BLaER1 (cell line): ENCODE results near the gene PAPSS2.

ENCODE experiments used
- H3K27ac ChIP-seq: shearing (Covaris generic); formaldehyde crosslinking; 2 replicates; pipeline ENCODE4 v1.8.1; 2022
- H3K27me3 ChIP-seq: shearing (Covaris generic); formaldehyde crosslinking; 2 replicates; pipeline ENCODE4 v1.8.1; 2022
- H3K36me3 ChIP-seq: shearing (Covaris generic); formaldehyde crosslinking; 2 replicates; pipeline ENCODE4 v1.8.1; 2022
- H3K4me1 ChIP-seq: shearing (Covaris generic); formaldehyde crosslinking; 2 replicates; pipeline ENCODE4 v1.8.1; 2022
- H3K4me2 ChIP-seq: shearing (Covaris generic); formaldehyde crosslinking; 2 replicates; pipeline ENCODE4 v1.8.1; 2022
- H3K4me3 ChIP-seq: shearing (Covaris generic); formaldehyde crosslinking; 2 replicates; pipeline ENCODE4 v1.8.1; 2022
- H3K9ac ChIP-seq: shearing (Covaris generic); formaldehyde crosslinking; 2 replicates; pipeline ENCODE4 v1.8.1; 2022
- H3K9me3 ChIP-seq: shearing (Covaris generic); formaldehyde crosslinking; 2 replicates; pipeline ENCODE4 v1.8.1; 2022
- H4K20me1 ChIP-seq: shearing (Covaris generic); formaldehyde crosslinking; 2 replicates; pipeline ENCODE4 v1.8.1; 2022
- Cebpa-rat ChIP-seq: shearing (Covaris generic); IDR thresholded peaks from 2 replicates; pipeline ENCODE4 v1.8.1; 2022

PAPSS2 gene

DNA sequence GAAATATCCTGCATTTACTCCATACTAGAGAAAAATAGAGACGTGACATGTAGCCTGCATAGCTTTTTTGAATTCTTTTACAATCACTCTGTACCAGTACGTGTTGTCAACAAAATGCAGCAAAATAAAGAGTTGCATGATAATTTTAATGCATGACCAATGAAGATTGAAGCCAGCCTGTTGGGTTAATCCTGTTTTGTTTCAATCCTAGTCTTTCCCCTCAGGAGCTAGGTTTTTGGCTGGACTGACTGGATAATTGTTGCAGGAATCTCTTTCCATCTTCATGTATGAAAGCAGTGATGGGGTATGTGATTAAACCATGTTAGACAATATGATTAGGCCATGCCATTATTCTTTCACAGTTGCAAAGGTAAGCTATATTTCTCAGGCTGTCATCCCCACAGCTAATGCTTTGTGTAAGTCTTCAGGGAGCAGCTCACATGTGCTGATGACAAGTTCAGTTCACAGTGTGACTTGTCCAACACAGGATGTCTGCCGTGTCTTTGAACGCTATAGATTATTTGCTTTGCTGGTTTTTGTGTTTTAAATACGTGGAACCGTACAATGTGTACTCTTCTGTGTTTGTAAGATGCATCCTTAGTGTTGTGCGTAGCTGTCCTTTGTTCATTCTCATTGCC, 24.4 kb downstream of the PAPSS2 start:
- no peak for TF ChIP-seq Cebpa-rat
- Histone ChIP-seq H4K20me1 (no peaks in the 10 kb centered on the region), H3K9me3 (no peaks in the 10 kb centered on the region), H3K4me1 (no peaks in the 10 kb centered on the region), H3K9ac (no peak overlapping the region), H3K4me2 (no peak overlapping the region), H3K36me3 (no peaks in the 10 kb centered on the region), H3K27me3 (no peaks in the 10 kb centered on the region), H3K4me3 (no peak overlapping the region), H3K27ac (no peak overlapping the region)

- H3K4me2 ChIP-seq, result no peak overlapping the region
- no peaks in the 10 kb centered on the region for H3K9me3 ChIP-seq
- no peaks in the 10 kb centered on the region for H4K20me1 ChIP-seq
Measured at GRCh38 chr10:87685832-87686574, 26.3 kb downstream of the PAPSS2 start.

GRCh38 chr10:87691506-87692070, 31.9 kb downstream of the PAPSS2 start:
- Histone ChIP-seq H3K4me3 (no peak overlapping the region), H3K4me2 (no peak overlapping the region), H3K9ac (no peak overlapping the region), H3K27ac (no peak overlapping the region), H3K4me1 (no peaks in the 10 kb centered on the region), H4K20me1 (no peaks in the 10 kb centered on the region), H3K27me3 (no peaks in the 10 kb centered on the region), H3K9me3 (no peaks in the 10 kb centered on the region), H3K36me3 (no peaks in the 10 kb centered on the region)
- TF ChIP-seq Cebpa-rat, result no peak

More at GRCh38 chr10:87685832-87686574, 26.3 kb downstream of the PAPSS2 start:
- Histone ChIP-seq H3K4me1 (no peaks in the 10 kb centered on the region), H3K27ac (no peak overlapping the region), H3K4me3 (no peak overlapping the region), H3K27me3 (no peaks in the 10 kb centered on the region), H3K36me3 (no peaks in the 10 kb centered on the region), H3K9ac (no peak overlapping the region)
- TF ChIP-seq Cebpa-rat, result no peak

DNA sequence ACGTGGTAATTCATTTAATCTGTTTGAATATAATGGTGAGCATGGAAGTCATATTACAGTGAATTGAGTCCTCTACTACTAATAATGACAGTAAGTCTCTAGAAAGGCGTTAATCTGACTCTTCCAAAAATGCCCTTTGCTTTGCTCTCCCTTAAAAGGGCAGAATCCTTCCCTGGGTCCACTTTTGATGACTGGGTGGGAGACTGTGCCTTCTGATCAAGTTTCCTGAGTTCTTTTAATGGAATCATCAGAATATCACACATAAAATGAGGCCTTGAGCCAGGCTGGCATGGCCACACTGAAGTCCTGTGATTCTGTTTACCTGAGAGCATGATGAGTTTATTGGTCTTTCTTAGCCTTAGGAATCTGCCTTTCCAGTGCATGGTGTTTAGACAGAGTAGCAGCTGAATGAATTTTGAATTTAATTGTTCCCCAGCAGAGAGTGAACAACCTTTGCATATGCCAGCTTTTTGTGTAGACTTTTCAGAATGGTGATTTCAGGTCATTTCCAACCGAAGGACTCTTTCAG, 33.3 kb downstream of the PAPSS2 start:
- Histone ChIP-seq H3K36me3 (no peaks in the 10 kb centered on the region), H4K20me1 (no peaks in the 10 kb centered on the region), H3K27ac (no peak overlapping the region), H3K27me3 (no peaks in the 10 kb centered on the region), H3K9me3 (no peaks in the 10 kb centered on the region), H3K4me1 (no peaks in the 10 kb centered on the region), H3K4me3 (no peak overlapping the region), H3K4me2 (no peak overlapping the region), H3K9ac (no peak overlapping the region)
- TF ChIP-seq Cebpa-rat, result no peak

DNA sequence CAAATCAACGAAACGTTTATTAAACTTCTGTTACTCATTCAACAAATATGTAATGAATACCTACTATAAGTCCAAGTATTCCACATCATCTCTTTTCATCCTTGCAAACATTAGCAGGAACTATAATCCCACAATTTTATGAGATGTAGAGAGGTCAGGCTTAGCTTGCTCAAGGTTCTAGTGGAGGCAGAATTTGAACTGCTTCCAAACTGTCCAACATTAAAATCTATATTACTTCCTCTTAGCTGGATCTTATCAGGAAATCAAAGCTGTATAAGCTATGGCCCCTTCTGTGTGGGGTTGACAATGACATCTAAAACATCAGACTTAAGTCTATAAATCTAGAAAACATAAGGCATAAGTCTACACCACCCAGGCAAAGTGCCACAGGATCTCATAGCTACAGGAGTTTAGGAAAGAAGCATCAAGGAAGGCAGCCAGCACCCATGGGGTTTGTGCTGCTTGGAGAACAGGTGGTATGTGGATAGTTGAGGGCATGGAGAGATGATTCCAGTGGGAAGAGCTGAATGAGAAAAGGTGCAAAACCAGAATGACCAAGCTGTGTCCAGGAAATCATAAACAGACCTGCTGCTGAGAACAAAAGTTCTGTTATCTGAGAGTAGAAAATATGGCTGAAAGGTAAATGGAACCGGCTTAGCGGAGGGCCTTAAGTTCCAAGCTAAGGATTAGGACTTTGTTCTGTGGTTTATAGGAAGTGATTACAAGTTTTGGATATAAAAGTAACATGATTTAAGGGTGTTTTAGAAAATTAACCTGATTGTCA, 34.5 kb downstream of the PAPSS2 start:
- Histone ChIP-seq H4K20me1 (no peaks in the 10 kb centered on the region), H3K4me2 (no peak overlapping the region), H3K4me3 (no peak overlapping the region), H3K36me3 (no peaks in the 10 kb centered on the region), H3K9ac (no peak overlapping the region), H3K27me3 (no peaks in the 10 kb centered on the region), H3K4me1 (no peaks in the 10 kb centered on the region), H3K9me3 (no peaks in the 10 kb centered on the region), H3K27ac (no peak overlapping the region)
- no peak for TF ChIP-seq Cebpa-rat

GRCh38 chr10:87695074-87695473, 35.4 kb downstream of the PAPSS2 start:
- no peaks in the 10 kb centered on the region for H3K4me1 ChIP-seq
- H3K9me3 ChIP-seq, result no peaks in the 10 kb centered on the region
- H3K4me3 ChIP-seq, result no peak overlapping the region
- H3K36me3 ChIP-seq, result no peaks in the 10 kb centered on the region
- TF ChIP-seq Cebpa-rat, result no peak
- no peak overlapping the region for H3K27ac ChIP-seq
- H4K20me1 ChIP-seq, result no peaks in the 10 kb centered on the region
- no peaks in the 10 kb centered on the region for H3K27me3 ChIP-seq
- H3K9ac ChIP-seq, result no peak overlapping the region
- H3K4me2 ChIP-seq, result no peak overlapping the region

GRCh38 chr10:87696922-87697745, 37.5 kb downstream of the PAPSS2 start:
- no peak for TF ChIP-seq Cebpa-rat
- Histone ChIP-seq H3K27me3 (no peaks in the 10 kb centered on the region), H4K20me1 (no peaks in the 10 kb centered on the region), H3K9ac (no peak overlapping the region), H3K9me3 (no peaks in the 10 kb centered on the region), H3K4me3 (no peak overlapping the region), H3K36me3 (no peaks in the 10 kb centered on the region), H3K27ac (no peak overlapping the region), H3K4me1 (no peaks in the 10 kb centered on the region), H3K4me2 (no peak overlapping the region)

- no peak overlapping the region for H3K9ac ChIP-seq
- no peak for TF ChIP-seq Cebpa-rat
Measured at GRCh38 chr10:87700031-87700796, 40.5 kb downstream of the PAPSS2 start.

More at GRCh38 chr10:87700031-87700796, 40.5 kb downstream of the PAPSS2 start:
- H3K4me2 ChIP-seq, result no peak overlapping the region
- H3K4me3 ChIP-seq, result no peak overlapping the region
- H3K27me3 ChIP-seq, result no peaks in the 10 kb centered on the region
- no peaks in the 10 kb centered on the region for H3K4me1 ChIP-seq
- H3K36me3 ChIP-seq, result no peaks in the 10 kb centered on the region
- no peak overlapping the region for H3K27ac ChIP-seq
- H3K9me3 ChIP-seq, result no peaks in the 10 kb centered on the region
- no peaks in the 10 kb centered on the region for H4K20me1 ChIP-seq
